H9 (cell line): ENCODE measurements around the gene ADSL. TPM values are rescaled to one million over a fixed set of nuclear protein-coding genes. Genes with fewer than 3 reads are reported as not detected.

Experiments
- DNase-seq: peaks from one replicate; pipeline ENCODE4 v3.0.0-alpha.2; 2017
- H2AFZ ChIP-seq: one replicate; pipeline ENCODE4 v1.6.1; 2013; ENCODE audit warnings: mild to moderate bottlenecking, low read length, control low read depth, moderate library complexity
- H2AK5ac ChIP-seq: 2 replicates; pipeline ENCODE4 v1.6.1; 2013; ENCODE audit warnings: low read length, control low read depth, mixed read lengths; ENCODE audit not compliant: insufficient read length
- H2BK120ac ChIP-seq: one replicate; pipeline ENCODE4 v1.6.1; 2013; ENCODE audit warnings: low read depth, mild to moderate bottlenecking, low read length, control low read depth, inconsistent platforms; ENCODE audit not compliant: poor library complexity, severe bottlenecking
- H2BK12ac ChIP-seq: 2 replicates; pipeline ENCODE4 v1.6.1; 2013; ENCODE audit warnings: low read length, control low read depth, mixed read lengths, low read depth; ENCODE audit not compliant: insufficient read length
- H2BK15ac ChIP-seq: 2 replicates; pipeline ENCODE4 v1.6.1; 2013; ENCODE audit warnings: low read depth, low read length, control low read depth
- H2BK20ac ChIP-seq: one replicate; pipeline ENCODE4 v1.6.1; 2013; ENCODE audit warnings: low read depth, mild to moderate bottlenecking, low read length, control low read depth, inconsistent platforms; ENCODE audit not compliant: poor library complexity, severe bottlenecking
- H2BK5ac ChIP-seq: 2 replicates; pipeline ENCODE4 v1.6.1; 2013; ENCODE audit warnings: low read length, control low read depth, mixed read lengths; ENCODE audit not compliant: insufficient read length
- H3K14ac ChIP-seq: 2 replicates; pipeline ENCODE4 v1.6.1; 2013; ENCODE audit warnings: low read length, control low read depth; ENCODE audit not compliant: insufficient read depth
- H3K18ac ChIP-seq: 2 replicates; pipeline ENCODE4 v1.6.1; 2013; ENCODE audit warnings: low read depth, mild to moderate bottlenecking, mixed read lengths, low read length, control low read depth; ENCODE audit not compliant: insufficient read length
- H3K23ac ChIP-seq: 2 replicates; pipeline ENCODE4 v1.6.1; 2013; ENCODE audit warnings: low read length, control low read depth, mixed read lengths, low read depth; ENCODE audit not compliant: insufficient read length
- H3K23me2 ChIP-seq: 2 replicates; pipeline ENCODE4 v1.6.1; 2013; ENCODE audit warnings: low read depth, mild to moderate bottlenecking, mixed read lengths, low read length, control low read depth; ENCODE audit not compliant: insufficient read length, poor library complexity, severe bottlenecking
- H3K27ac ChIP-seq: 2 replicates; pipeline ENCODE4 v1.5.1; 2013; ENCODE audit warnings: low read length, control low read depth, mixed read lengths, low read depth; ENCODE audit not compliant: insufficient read length
- H3K27me3 ChIP-seq: 2 replicates; pipeline ENCODE4 v1.6.1; 2013; ENCODE audit warnings: low read length, control low read depth, inconsistent platforms; ENCODE audit not compliant: insufficient read depth
- H3K4ac ChIP-seq: 2 replicates; pipeline ENCODE4 v1.6.1; 2013; ENCODE audit warnings: low read depth, mild to moderate bottlenecking, control low read depth, inconsistent platforms, low read length, moderate library complexity
- H3K4me1 ChIP-seq: 2 replicates; pipeline ENCODE4 v1.6.1; 2013; ENCODE audit warnings: low read length, control low read depth, inconsistent platforms; ENCODE audit not compliant: insufficient read depth
- H3K4me2 ChIP-seq: 2 replicates; pipeline ENCODE4 v1.6.1; 2013; ENCODE audit warnings: low read length, control low read depth, mixed read lengths; ENCODE audit not compliant: insufficient read length, insufficient read depth
- H3K56ac ChIP-seq: 2 replicates; pipeline ENCODE4 v1.6.1; 2013; ENCODE audit warnings: low read depth, mild to moderate bottlenecking, mixed read lengths, low read length, control low read depth; ENCODE audit not compliant: insufficient read length
- H3K79me1 ChIP-seq: 2 replicates; pipeline ENCODE4 v1.6.1; 2013; ENCODE audit warnings: low read depth, mild to moderate bottlenecking, moderate library complexity, low read length, control low read depth, inconsistent platforms; ENCODE audit not compliant: insufficient read depth, poor library complexity, severe bottlenecking
- H3K79me2 ChIP-seq: 2 replicates; pipeline ENCODE4 v1.6.1; 2013; ENCODE audit warnings: low read length, control low read depth, inconsistent platforms; ENCODE audit not compliant: insufficient read depth
- H3K9ac ChIP-seq: 2 replicates; pipeline ENCODE4 v1.6.1; 2013; ENCODE audit warnings: low read length, control low read depth, mixed read lengths; ENCODE audit not compliant: insufficient read length; ENCODE audit errors: extremely low read depth
- H3K9me3 ChIP-seq: one replicate; pipeline ENCODE4 v1.6.1; 2013; ENCODE audit warnings: low read depth, low read length, inconsistent platforms; ENCODE audit not compliant: control insufficient read depth
- H3T11ph ChIP-seq: one replicate; pipeline ENCODE4 v1.6.1; 2013; ENCODE audit warnings: mild to moderate bottlenecking, low read length, control low read depth, inconsistent platforms
- H4K20me1 ChIP-seq: one replicate; pipeline ENCODE4 v1.6.1; 2013; ENCODE audit not compliant: control insufficient read depth, insufficient read length, insufficient read depth
- H4K5ac ChIP-seq: 2 replicates; pipeline ENCODE4 v1.6.1; 2013; ENCODE audit warnings: low read depth, mild to moderate bottlenecking, mixed read lengths, low read length, control low read depth; ENCODE audit not compliant: insufficient read length
- H4K8ac ChIP-seq: replicated peaks from 2 replicates; pipeline ENCODE4 v1.6.1; 2013; ENCODE audit warnings: low read length, control low read depth, mixed read lengths, low read depth; ENCODE audit not compliant: insufficient read length
- H4K91ac ChIP-seq: 2 replicates; pipeline ENCODE4 v1.6.1; 2013; ENCODE audit warnings: low read depth, mild to moderate bottlenecking, moderate library complexity, mixed read lengths, low read length, control low read depth; ENCODE audit not compliant: insufficient read length
- H3K27ac Mint-ChIP-seq, 3 experiments: 2 replicates in 2 of 3; 3 replicates in 1 of 3; pipeline ENCODE4 v1.8.0; 2020 to 2021; ENCODE audit warnings: mixed read lengths in 3 of 3, mild to moderate bottlenecking in 1 of 3, moderate library complexity in 1 of 3
- H3K27me3 Mint-ChIP-seq: 2 replicates; pipeline ENCODE4 v1.8.0; 2021; ENCODE audit warnings: low read depth, mild to moderate bottlenecking, moderate library complexity, mixed read lengths
- H3K36me3 Mint-ChIP-seq, 3 experiments: 2 replicates in 2 of 3; 3 replicates in 1 of 3; pipeline ENCODE4 v1.8.0; 2020 to 2021; ENCODE audit warnings: low read depth in 3 of 3, mixed read lengths in 3 of 3; ENCODE audit not compliant: insufficient read depth in 1 of 3
- H3K4me1 Mint-ChIP-seq, 2 experiments: 2 replicates each; pipeline ENCODE4 v1.8.0; 2020; ENCODE audit warnings: mixed read lengths in 2 of 2
- H3K4me3 Mint-ChIP-seq, 2 experiments: 2 replicates in 1 of 2; 3 replicates in 1 of 2; pipeline ENCODE4 v1.8.0; 2020 to 2021; ENCODE audit warnings: mild to moderate bottlenecking in 2 of 2, mixed read lengths in 2 of 2, moderate library complexity in 1 of 2
- H3K9me3 Mint-ChIP-seq, 2 experiments: 2 replicates in 1 of 2; 3 replicates in 1 of 2; pipeline ENCODE4 v1.8.0; 2020; ENCODE audit warnings: mild to moderate bottlenecking in 2 of 2, mixed read lengths in 2 of 2, moderate library complexity in 1 of 2
- CTCF ChIP-seq: fragments of 200-600 bp; sonication (generic); conservative IDR thresholded peaks from 3 replicates; pipeline ENCODE4 v1.8.0; 2021; ENCODE audit warnings: antibody characterized with exemption, mild to moderate bottlenecking
- WGBS: extraction: QIAGEN DNeasy Blood & Tissue Kit; methylation state at CpG from one replicate; pipeline ENCODE4 v1.1.7; 2013; ENCODE audit warnings: missing lambda C conversion rate, low lambda C conversion rate, mixed read lengths; ENCODE audit not compliant: insufficient read length; ENCODE audit errors: extremely low coverage; 5-methylcytosine and 5-hydroxymethylcytosine counted together
- total RNA-seq: library from RNA; stranded (reverse); gene quantifications from 2 replicates; pipeline ENCODE4 v1.2.1, GENCODE V29; 2021

Gene ADSL
- total RNA-seq, 1 experiment from 2014 or later, result 175 TPM

- Mint-ChIP-seq H3K27me3 (no peaks in the 10 kb centered on the region), H3K36me3 (peaks cover under 1 to 11% (median 10%) of the 10 kb centered on the region in 3 experiments; a peak in 5 of 7 replicates), H3K4me3 (no peak overlapping the region), H3K27ac (peak overlapping the region in 2 of 3 experiments; percentile 8 to 40; a peak in 2 of 7 replicates), H3K4me1 (peaks cover 14 to 16% of the 10 kb centered on the region in 2 experiments), H3K9me3 (no peaks in the 10 kb centered on the region)
- H3K18ac ChIP-seq, result no peak overlapping the region
- H2BK15ac ChIP-seq, result no peak overlapping the region
- H3K27me3 ChIP-seq, result no peaks in the 10 kb centered on the region
- H2BK12ac ChIP-seq, result no peak overlapping the region
- no peak overlapping the region for H2BK5ac ChIP-seq
- no peak overlapping the region for H3T11ph ChIP-seq
- no peaks in the 10 kb centered on the region for H3K79me2 ChIP-seq
- no peak overlapping the region for H3K4me2 ChIP-seq
- no peaks in the 10 kb centered on the region; the same call in 1 of the 2 replicates for H3K4me1 ChIP-seq
- no peak overlapping the region for H4K8ac ChIP-seq
- H4K91ac ChIP-seq, result no peak overlapping the region
- no peaks in the 10 kb centered on the region for H3K23me2 ChIP-seq
- no peak for DNase-seq
- no peak overlapping the region for H3K9ac ChIP-seq
- H3K56ac ChIP-seq, result no peak overlapping the region
- H3K4ac ChIP-seq, result no peak overlapping the region
- no peak overlapping the region for H3K27ac ChIP-seq
- no peak overlapping the region for H2BK20ac ChIP-seq
- H3K14ac ChIP-seq, result no peak overlapping the region
- no peak overlapping the region for H3K23ac ChIP-seq
- no peak overlapping the region for H2AK5ac ChIP-seq
- peaks cover 2% of the 10 kb centered on the region for H4K20me1 ChIP-seq
- WGBS, result no CpG with 5 or more reads among the region's 7 CpGs
- no peak for TF ChIP-seq CTCF
- no peaks in the 10 kb centered on the region for H3K79me1 ChIP-seq
- no peak overlapping the region for H4K5ac ChIP-seq
- H3K9me3 ChIP-seq, result no peaks in the 10 kb centered on the region
- no peak overlapping the region for H2AFZ ChIP-seq
- H2BK120ac ChIP-seq, result no peak overlapping the region
Measured at GRCh38 chr22:40395607-40396006, 49.3 kb downstream of the ADSL start.
